Stimulated activated CD8-positive, alpha-beta memory T cell treated with anti-CD3 and anti-CD28 coated beads, Interleukin-7, amount 100 ng/mL, for 4 hours (primary cell): ENCODE measurements around the gene C6orf47.

Source experiments
- DNase-seq, 2 donors: peaks; one replicate each; pipeline ENCODE4 v3.0.0-alpha.2; 2020; ENCODE audit warnings: low read depth in 2 of 2

The C6orf47 gene

GRCh38 chr6:31636698-31637596, 23.6 kb downstream of the C6orf47 start:
- no peak for DNase-seq

- no peak for DNase-seq
Measured at GRCh38 chr6:31634969-31635575, 25.5 kb downstream of the C6orf47 start.

- no peak for DNase-seq
Measured at GRCh38 chr6:31634131-31634530, 26.4 kb downstream of the C6orf47 start.

- DNase-seq: no peak
Measured at GRCh38 chr6:31633447-31633846, 27.1 kb downstream of the C6orf47 start.

- no peak for DNase-seq
Measured at GRCh38 chr6:31632279-31632946, 28.2 kb downstream of the C6orf47 start.

GRCh38 chr6:31631681-31632278, 28.8 kb downstream of the C6orf47 start:
- no peak for DNase-seq

GRCh38 chr6:31631209-31631608, 29.4 kb downstream of the C6orf47 start:
- no peak for DNase-seq

- no peak for DNase-seq
Measured at GRCh38 chr6:31630177-31630934, 30.2 kb downstream of the C6orf47 start.

- no peak for DNase-seq
Measured at GRCh38 chr6:31629014-31629413, 31.6 kb downstream of the C6orf47 start.

GRCh38 chr6:31627690-31628287, 32.8 kb downstream of the C6orf47 start:
- DNase-seq: no peak

- DNase-seq: no peak
Measured at GRCh38 chr6:31626952-31627351, 33.6 kb downstream of the C6orf47 start.

GRCh38 chr6:31624070-31624469, 36.5 kb downstream of the C6orf47 start:
- DNase-seq: no peak

GRCh38 chr6:31622684-31623091, 37.9 kb downstream of the C6orf47 start:
- DNase-seq: no peak

- no peak for DNase-seq
Measured at GRCh38 chr6:31621991-31622390, 38.6 kb downstream of the C6orf47 start.

GRCh38 chr6:31621320-31621939, 39.1 kb downstream of the C6orf47 start:
- DNase-seq: no peak

GRCh38 chr6:31620586-31621319, 39.8 kb downstream of the C6orf47 start, which contains the start of gene PRRC2A:
TSS of gene PRRC2A (plus strand) at chr6:31620715. CDS start at chr6:31622790, 2,075 bp downstream.
- no peak for DNase-seq

GRCh38 chr6:31619805-31620585, 40.6 kb downstream of the C6orf47 start:
- DNase-seq: peak; percentile 96

- no peak for DNase-seq
Measured at GRCh38 chr6:31617010-31617409, 43.6 kb downstream of the C6orf47 start.

- DNase-seq: no peak
Measured at GRCh38 chr6:31615748-31616147, 44.8 kb downstream of the C6orf47 start.
